ENCODE results near the gene XKR7. TPM values are rescaled to one million over a fixed set of nuclear protein-coding genes. Genes with fewer than 3 reads are reported as not detected.
"Not testable (repeated sequence)": the region's sequence is repeated elsewhere in the genome, so short reads cannot be mapped to it uniquely, and the experiment has no call there.

Gene XKR7
- total RNA-seq, 1 donor from 2014 or later, result 4.9 TPM

- Mint-ChIP-seq H3K36me3 (ENCODE audit: low read depth) (no peaks in the 10 kb centered on the region), H3K27me3 (ENCODE audit: low read depth) (peaks cover 83% of the 10 kb centered on the region), H3K4me1 (no peaks in the 10 kb centered on the region), H3K4me3 (no peak overlapping the region), H3K27ac (ENCODE audit: unreplicated experiment) (no peak overlapping the region), H3K9me3 (no peaks in the 10 kb centered on the region)
- no peak for TF ChIP-seq CTCF (conservative IDR thresholded peaks at IDR 0.05)
- no peak for DNase-seq (ENCODE audit: low read depth, low spot score)
Measured at GRCh38 chr20:32028647-32029372, 60.9 kb downstream of the XKR7 start.

- Mint-ChIP-seq H3K27me3 (ENCODE audit: low read depth) (peaks cover 82% of the 10 kb centered on the region), H3K4me1 (no peaks in the 10 kb centered on the region)
Measured at GRCh38 chr20:32029561-32029960, 61.6 kb downstream of the XKR7 start.

GRCh38 chr20:32031007-32031958, 63.3 kb downstream of the XKR7 start:
- H3K4me1 Mint-ChIP-seq, result no peaks in the 10 kb centered on the region
- H3K9me3 Mint-ChIP-seq, result no peaks in the 10 kb centered on the region
- peak; percentile 83 for DNase-seq (ENCODE audit: low read depth, low spot score)
- peaks cover 82% of the 10 kb centered on the region for H3K27me3 Mint-ChIP-seq (ENCODE audit: low read depth)
- no peaks in the 10 kb centered on the region for H3K36me3 Mint-ChIP-seq (ENCODE audit: low read depth)
- peak; percentile 100 for TF ChIP-seq CTCF (conservative IDR thresholded peaks at IDR 0.05)
- no peak overlapping the region for H3K27ac Mint-ChIP-seq (ENCODE audit: unreplicated experiment)
- H3K4me3 Mint-ChIP-seq, result no peak overlapping the region

More at GRCh38 chr20:32029561-32029960, 61.6 kb downstream of the XKR7 start:
- Mint-ChIP-seq H3K9me3 (no peaks in the 10 kb centered on the region), H3K36me3 (ENCODE audit: low read depth) (no peaks in the 10 kb centered on the region), H3K27ac (ENCODE audit: unreplicated experiment) (no peak overlapping the region), H3K4me3 (no peak overlapping the region)
- no peak for DNase-seq (ENCODE audit: low read depth, low spot score)
- TF ChIP-seq CTCF (conservative IDR thresholded peaks at IDR 0.05), result no peak

- H3K4me3 Mint-ChIP-seq, result no peak overlapping the region
- no peaks in the 10 kb centered on the region for H3K4me1 Mint-ChIP-seq
- no peaks in the 10 kb centered on the region for H3K9me3 Mint-ChIP-seq
- no peaks in the 10 kb centered on the region for H3K36me3 Mint-ChIP-seq (ENCODE audit: low read depth)
- H3K27ac Mint-ChIP-seq (ENCODE audit: unreplicated experiment), result no peak overlapping the region
- TF ChIP-seq CTCF (conservative IDR thresholded peaks at IDR 0.05), result no peak
- no peak for DNase-seq (ENCODE audit: low read depth, low spot score)
- H3K27me3 Mint-ChIP-seq (ENCODE audit: low read depth), result peaks cover 88% of the 10 kb centered on the region
Measured at GRCh38 chr20:32033316-32033715, 65.4 kb downstream of the XKR7 start.

- DNase-seq (ENCODE audit: low read depth, low spot score); H3K4me1 Mint-ChIP-seq; H3K36me3 Mint-ChIP-seq (ENCODE audit: low read depth); H3K4me3 Mint-ChIP-seq; H3K27ac Mint-ChIP-seq (ENCODE audit: unreplicated experiment); H3K9me3 Mint-ChIP-seq: not testable (repeated sequence)
- peaks cover 84% of the 10 kb centered on the region for H3K27me3 Mint-ChIP-seq (ENCODE audit: low read depth)
Measured at GRCh38 chr20:32033721-32034120, 65.8 kb downstream of the XKR7 start.
